ENCODE results near the gene OLFM2.

The OLFM2 gene

GRCh38 chr19:9909251-9909650 lies 27.1 kb downstream of the OLFM2 start:
- no peak for DNase-seq (ENCODE audit: low read depth in 2 of 2)

GRCh38 chr19:9906475-9907087 lies 29.7 kb downstream of the OLFM2 start:
- DNase-seq (ENCODE audit: low read depth in 2 of 2), result no peak

- no peak for DNase-seq (ENCODE audit: low read depth in 2 of 2)
Measured at GRCh38 chr19:9903336-9903735, 33.0 kb downstream of the OLFM2 start.

DNA sequence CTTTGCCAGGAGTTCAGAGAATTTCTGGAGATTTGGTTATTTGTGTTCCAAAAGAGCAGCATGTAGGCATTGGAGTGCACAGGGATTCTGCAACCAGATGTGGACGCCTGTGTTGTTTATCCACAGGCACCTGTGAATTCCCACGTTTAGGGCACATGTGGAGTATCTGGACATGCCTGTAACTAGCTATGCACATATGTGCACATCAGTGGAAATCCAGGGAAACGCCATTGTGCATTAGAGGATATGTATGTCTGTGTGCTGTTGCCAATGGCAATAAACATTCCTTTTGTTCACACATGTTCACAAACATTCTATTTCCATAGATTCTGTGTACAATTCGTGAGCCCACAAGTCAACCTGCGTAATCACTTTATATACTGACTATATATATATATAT lies 34.7 kb downstream of the OLFM2 start:
- DNase-seq (ENCODE audit: low read depth in 2 of 2), result no peak

DNA sequence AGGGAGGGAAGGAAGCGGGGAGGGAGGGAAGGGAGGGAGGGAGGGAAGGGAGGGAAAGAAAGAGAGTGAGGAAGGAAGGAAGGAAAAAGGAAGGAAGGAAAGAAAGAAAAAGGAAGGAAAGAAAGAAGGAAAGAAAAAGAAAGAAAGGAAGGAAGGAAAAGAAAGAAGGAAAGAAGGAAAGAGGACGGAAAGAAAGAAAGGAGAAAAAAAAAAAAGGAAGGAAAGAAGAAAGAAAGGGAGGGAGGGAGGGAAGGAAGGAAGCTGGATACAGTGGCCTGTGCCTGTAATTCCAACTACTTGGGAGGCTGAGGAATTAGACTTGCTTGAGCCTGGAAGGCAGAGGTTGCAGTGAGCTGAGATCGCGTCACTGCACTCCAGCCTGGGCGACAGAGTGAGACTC lies 35.3 kb downstream of the OLFM2 start:
- DNase-seq (ENCODE audit: low read depth in 2 of 2), result no peak

DNA sequence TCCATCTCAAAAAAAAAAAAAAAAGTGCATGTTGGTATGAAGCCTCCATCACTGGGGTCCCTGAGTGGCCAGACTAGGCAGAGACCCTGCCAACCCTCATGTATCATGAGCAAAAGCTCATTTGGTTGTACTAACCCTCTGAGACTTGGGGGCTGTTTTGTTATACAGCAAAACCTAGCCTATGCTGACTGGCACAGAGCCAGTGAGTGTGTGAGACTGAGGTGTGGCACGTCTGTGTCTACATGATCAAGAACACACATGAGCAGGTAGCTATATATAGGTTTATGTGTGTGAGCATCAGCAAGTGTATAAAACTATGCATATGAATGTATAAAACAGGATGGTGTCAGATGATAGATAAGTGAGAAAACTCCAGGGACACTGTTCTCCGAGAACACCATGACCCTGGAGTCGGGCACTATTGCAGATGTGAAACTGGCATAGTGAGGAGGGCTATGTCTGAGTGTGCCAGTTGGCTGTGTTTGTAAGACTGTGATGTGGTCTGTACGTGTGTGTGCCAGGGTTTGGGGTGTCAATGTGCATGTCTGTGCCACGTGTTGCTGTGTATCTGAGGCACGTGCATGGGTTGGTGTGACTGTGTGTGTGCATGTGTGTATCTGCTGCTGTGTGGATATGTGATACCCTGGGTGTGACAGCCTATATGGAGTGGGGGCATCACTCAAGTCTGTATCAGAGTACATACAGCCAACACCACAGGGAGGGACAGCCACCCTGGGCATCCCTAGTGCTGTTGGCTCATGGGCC lies 44.5 kb downstream of the OLFM2 start:
- no peak for DNase-seq (ENCODE audit: low read depth in 2 of 2)

GRCh38 chr19:9885077-9885552 lies 51.2 kb downstream of the OLFM2 start:
- peak in 1 of 2 experiments; percentile 23 for DNase-seq (ENCODE audit: low read depth in 2 of 2)

GRCh38 chr19:9883764-9884163 lies 52.6 kb downstream of the OLFM2 start:
- DNase-seq (ENCODE audit: low read depth in 2 of 2), result no peak

DNA sequence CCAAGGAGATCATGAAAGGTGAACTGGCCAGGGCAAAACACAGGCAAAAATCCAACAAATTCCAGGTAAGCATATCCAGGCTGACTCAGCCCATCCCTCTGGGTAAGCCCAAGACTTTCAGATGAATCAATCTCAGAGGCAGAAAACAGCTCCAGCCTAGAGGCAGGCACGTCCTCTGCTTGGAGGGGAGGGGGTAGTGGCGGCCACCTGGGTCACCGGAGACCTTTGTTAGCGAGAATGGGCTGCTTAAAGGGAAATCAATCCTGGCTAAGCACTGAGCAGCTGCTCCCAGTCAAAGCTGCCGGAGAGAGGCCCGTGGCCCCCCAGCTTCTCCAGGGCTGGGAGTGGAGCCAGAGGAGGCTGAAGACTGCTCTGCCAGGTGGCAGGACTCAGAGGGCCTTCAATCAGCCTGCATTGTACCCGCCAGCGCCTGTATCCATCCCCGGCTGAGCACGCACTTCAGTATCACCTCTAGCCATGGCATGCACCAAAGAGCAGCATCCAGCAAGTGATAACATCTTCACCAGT lies 53.0 kb downstream of the OLFM2 start:
- no peak for DNase-seq (ENCODE audit: low read depth in 2 of 2)

DNA sequence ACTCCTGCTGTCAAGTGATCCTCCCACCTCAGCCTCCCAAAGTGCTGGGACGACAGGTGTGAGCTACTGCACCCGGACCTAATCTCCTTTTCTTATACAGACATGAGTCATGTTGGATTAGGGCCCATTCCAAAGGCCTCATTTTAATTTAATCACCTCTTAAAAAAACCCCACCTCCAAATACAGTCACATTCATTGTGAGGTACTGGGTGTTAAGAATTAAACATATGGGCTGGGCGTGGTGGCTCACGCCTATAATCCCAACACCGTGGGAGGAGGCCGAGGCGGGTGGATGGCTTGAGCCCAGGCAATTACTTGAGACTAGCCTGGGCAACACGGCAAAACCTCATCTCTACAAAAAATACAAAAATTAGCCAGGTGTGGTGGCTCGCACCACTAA lies 54.6 kb downstream of the OLFM2 start:
- DNase-seq (ENCODE audit: low read depth in 2 of 2), result no peak

- no peak for DNase-seq (ENCODE audit: low read depth in 2 of 2)
Measured at GRCh38 chr19:9878511-9879196, 57.7 kb downstream of the OLFM2 start.

GRCh38 chr19:9877780-9878510 lies 58.4 kb downstream of the OLFM2 start:
- peak; percentile 23 to 29 for DNase-seq (ENCODE audit: low read depth in 2 of 2)

- DNase-seq (ENCODE audit: low read depth in 2 of 2), result no peak
Measured at GRCh38 chr19:9875796-9876195, 60.5 kb downstream of the OLFM2 start.

GRCh38 chr19:9875031-9875627 lies 61.2 kb downstream of the OLFM2 start:
- no peak for DNase-seq (ENCODE audit: low read depth in 2 of 2)

- DNase-seq (ENCODE audit: low read depth in 2 of 2), result no peak
Measured at GRCh38 chr19:9872618-9873242, 63.6 kb downstream of the OLFM2 start.

DNA sequence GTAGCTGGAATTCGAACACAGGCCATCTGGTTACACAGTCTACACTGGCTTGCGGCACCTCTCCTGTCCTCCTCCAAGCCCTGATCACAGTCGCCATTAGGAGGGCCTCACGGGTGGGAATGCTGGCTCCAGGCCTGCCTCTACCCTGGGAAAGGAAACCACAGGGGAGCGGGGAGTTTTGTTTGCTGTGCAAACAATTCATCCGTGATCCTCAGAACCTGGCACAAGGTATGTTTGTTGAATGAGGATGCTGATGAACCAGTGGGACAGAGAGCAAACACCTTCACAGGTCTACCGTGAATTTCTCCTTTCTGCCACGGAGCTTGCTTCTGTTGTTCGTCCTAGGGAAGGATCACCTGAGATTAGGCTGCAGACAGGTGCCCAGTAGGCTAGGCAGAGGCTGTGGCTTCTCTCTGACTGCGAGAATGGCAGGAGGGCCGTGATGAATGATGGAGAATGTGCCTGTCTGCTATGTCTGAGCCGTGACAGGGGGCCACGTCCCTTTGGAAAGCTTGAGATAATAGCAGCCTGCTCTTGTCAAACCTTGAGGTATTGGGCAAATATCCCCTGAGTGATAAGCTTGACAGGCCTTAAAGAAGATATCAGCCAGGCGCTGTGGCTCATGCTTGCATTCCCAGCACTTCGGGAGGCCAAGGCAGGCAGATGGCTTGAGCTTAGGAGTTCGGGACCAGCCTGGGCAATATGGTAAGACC lies 64.5 kb downstream of the OLFM2 start:
- no peak for DNase-seq (ENCODE audit: low read depth in 2 of 2)

GRCh38 chr19:9868983-9869617 lies 67.2 kb downstream of the OLFM2 start:
- no peak for DNase-seq (ENCODE audit: low read depth in 2 of 2)

- no peak for DNase-seq (ENCODE audit: low read depth in 2 of 2)
Measured at GRCh38 chr19:9865732-9866501, 70.4 kb downstream of the OLFM2 start.

DNA sequence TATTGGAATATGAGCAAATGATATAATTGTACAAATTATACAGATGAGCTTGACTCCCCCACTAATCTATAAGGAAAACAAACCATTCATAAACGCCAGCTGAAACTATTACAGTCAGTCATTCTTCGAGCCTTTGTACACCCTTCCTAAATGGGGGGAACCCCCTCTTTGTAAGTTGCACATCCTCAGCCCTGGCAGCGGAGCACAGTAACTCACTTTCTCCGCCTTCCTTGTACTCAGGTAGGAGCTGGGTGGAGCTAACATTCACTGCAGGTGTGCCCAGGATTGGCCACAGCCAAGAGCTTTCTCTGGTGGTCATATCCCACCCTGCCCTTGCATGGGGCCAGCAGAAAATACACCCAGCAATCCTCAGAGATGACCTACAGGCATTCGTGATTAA lies 72.6 kb downstream of the OLFM2 start:
- no peak for DNase-seq (ENCODE audit: low read depth in 2 of 2)

Data from fibroblast of skin of left biceps (primary cell).